ENCODE measurements around the gene CAPN3. TPM values are rescaled to one million over a fixed set of nuclear protein-coding genes. Genes with fewer than 3 reads are reported as not detected.

CAPN3 gene
- polyA plus RNA-seq, 1 donor from 2014 or later = 1.5 TPM

- Histone ChIP-seq H2AFZ (ENCODE audit: low read depth, low read length) (no peak overlapping the region), H3K27ac (ENCODE audit: low read length) (no peak overlapping the region), H3K79me2 (replicated peaks; ENCODE audit: insufficient read depth, low read length) (no peaks in the 10 kb centered on the region), H4K20me1 (ENCODE audit: insufficient read depth) (no peaks in the 10 kb centered on the region), H3K9me2 (ENCODE audit: insufficient read depth, low read length) (no peaks in the 10 kb centered on the region), H3K4me2 (ENCODE audit: low read length) (no peak overlapping the region), H3K27me3 (ENCODE audit: insufficient read depth, low read depth, low read length) (no peaks in the 10 kb centered on the region), H3K36me3 (ENCODE audit: insufficient read depth, low read length) (no peaks in the 10 kb centered on the region), H3K4me3 (ENCODE audit: low read length) (no peak overlapping the region), H3K9ac (ENCODE audit: low read length) (no peak overlapping the region), H3K9me3 (ENCODE audit: low read length) (no peaks in the 10 kb centered on the region), H3F3A (ENCODE audit: insufficient read depth, low read length, poor library complexity, severe bottlenecking) (no peaks in the 10 kb centered on the region)
- no peak for TF ChIP-seq POLR2AphosphoS5 (IDR thresholded peaks at IDR 0.05)
- no peak for TF ChIP-seq CTCF (IDR thresholded peaks at IDR 0.05; ENCODE audit: poor library complexity, severe bottlenecking)
- TF ChIP-seq EP300 (conservative IDR thresholded peaks at IDR 0.05; ENCODE audit: poor library complexity, severe bottlenecking) = no peak
- no peak for TF ChIP-seq RAD21 (conservative IDR thresholded peaks at IDR 0.05)
- no peak for TF ChIP-seq MXI1 (conservative IDR thresholded peaks at IDR 0.05; ENCODE audit: poor library complexity, severe bottlenecking)
- TF ChIP-seq SMC3 (conservative IDR thresholded peaks at IDR 0.05; ENCODE audit: poor library complexity) = no peak
- TF ChIP-seq REST (IDR thresholded peaks at IDR 0.05; ENCODE audit: borderline replicate concordance) = no peak
- no peak for TF ChIP-seq TAF1 (IDR thresholded peaks at IDR 0.05; ENCODE audit: low read depth)
- TF ChIP-seq EZH2 (IDR thresholded peaks at IDR 0.05; ENCODE audit: borderline replicate concordance, insufficient read depth, low read length, poor library complexity, severe bottlenecking) = no peak
Measured at GRCh38 chr15:42365921-42366550, 6.7 kb downstream of the CAPN3 start.

- H3K27ac ChIP-seq (ENCODE audit: low read length) = no peak overlapping the region
- H3F3A ChIP-seq (ENCODE audit: insufficient read depth, low read length, poor library complexity, severe bottlenecking) = no peaks in the 10 kb centered on the region
- H3K9me3 ChIP-seq (ENCODE audit: low read length) = no peaks in the 10 kb centered on the region
- H3K4me3 ChIP-seq (ENCODE audit: low read length) = no peak overlapping the region
- H3K9ac ChIP-seq (ENCODE audit: low read length) = no peak overlapping the region
- H3K79me2 ChIP-seq (replicated peaks; ENCODE audit: insufficient read depth, low read length) = no peaks in the 10 kb centered on the region
- no peak overlapping the region for H2AFZ ChIP-seq (ENCODE audit: low read depth, low read length)
- H3K4me2 ChIP-seq (ENCODE audit: low read length) = no peak overlapping the region
- H3K27me3 ChIP-seq (ENCODE audit: insufficient read depth, low read depth, low read length) = no peaks in the 10 kb centered on the region
- no peak for TF ChIP-seq POLR2AphosphoS5 (IDR thresholded peaks at IDR 0.05)
- H3K36me3 ChIP-seq (ENCODE audit: insufficient read depth, low read length) = no peaks in the 10 kb centered on the region
- no peaks in the 10 kb centered on the region for H3K9me2 ChIP-seq (ENCODE audit: insufficient read depth, low read length)
- no peaks in the 10 kb centered on the region for H4K20me1 ChIP-seq (ENCODE audit: insufficient read depth)
Measured at GRCh38 chr15:42367041-42367440, 7.7 kb downstream of the CAPN3 start.
